Measurements from ENCODE around the gene LUC7L2.
"Not testable (repeated sequence)": the region's sequence is repeated elsewhere in the genome, so short reads cannot be mapped to it uniquely, and the experiment has no call there.

Gene LUC7L2

GRCh38 chr7:139359366-139360209 is at the start of gene LUC7L2:
Gene LUC7L2 (plus strand): TSS chr7:139359894. CDS start chr7:139360262, 368 bp downstream.
- DNase-seq: peak; percentile 100

- no peak for DNase-seq
These were observed 41.7 kb upstream of the LUC7L2 start for GRCh38 chr7:139317939-139318505.

- DNase-seq: no peak
These were observed 38.5 kb upstream of the LUC7L2 start for GRCh38 chr7:139321071-139321745.

DNA sequence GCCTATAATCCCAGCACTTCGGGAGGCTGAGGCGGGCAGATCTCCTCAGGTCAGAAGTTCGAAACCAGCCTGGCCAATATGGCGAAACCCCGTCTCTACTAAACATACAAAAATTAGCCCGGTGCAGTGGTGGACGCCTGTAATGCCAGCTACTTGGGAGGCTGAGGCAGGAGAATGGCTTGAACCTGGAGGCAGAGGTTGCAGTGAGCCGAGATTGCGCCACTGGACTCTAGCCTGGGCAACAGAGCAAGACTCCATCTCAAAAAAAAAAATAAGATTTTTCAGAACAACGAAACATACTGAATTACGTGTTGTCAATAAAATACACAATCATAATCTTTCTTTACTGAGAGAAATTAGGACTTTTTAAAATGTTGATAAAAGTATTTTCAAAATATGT is 35.0 kb upstream of the LUC7L2 start:
- DNase-seq: not testable (repeated sequence)

DNA sequence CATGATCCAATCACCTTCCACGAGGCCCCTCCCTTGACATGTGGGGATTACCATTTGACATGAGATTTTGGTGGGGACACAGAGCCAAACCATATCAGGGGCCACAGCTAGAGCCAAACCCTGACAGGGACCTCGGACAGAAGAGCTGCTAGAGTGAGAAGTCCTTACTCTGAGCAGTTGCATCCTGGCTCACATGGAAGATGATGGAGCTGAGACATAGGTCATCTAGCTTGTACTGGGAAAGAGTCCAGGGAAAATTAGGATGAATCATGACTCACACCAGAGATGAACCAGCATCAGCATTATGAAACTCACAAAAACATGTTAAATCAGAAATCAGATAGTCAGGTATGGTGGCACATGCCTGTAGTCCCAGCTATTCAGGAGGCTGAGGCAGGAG is 31.3 kb upstream of the LUC7L2 start:
- no peak for DNase-seq

- no peak for DNase-seq
These were observed 30.6 kb upstream of the LUC7L2 start for GRCh38 chr7:139329119-139329518.

DNA sequence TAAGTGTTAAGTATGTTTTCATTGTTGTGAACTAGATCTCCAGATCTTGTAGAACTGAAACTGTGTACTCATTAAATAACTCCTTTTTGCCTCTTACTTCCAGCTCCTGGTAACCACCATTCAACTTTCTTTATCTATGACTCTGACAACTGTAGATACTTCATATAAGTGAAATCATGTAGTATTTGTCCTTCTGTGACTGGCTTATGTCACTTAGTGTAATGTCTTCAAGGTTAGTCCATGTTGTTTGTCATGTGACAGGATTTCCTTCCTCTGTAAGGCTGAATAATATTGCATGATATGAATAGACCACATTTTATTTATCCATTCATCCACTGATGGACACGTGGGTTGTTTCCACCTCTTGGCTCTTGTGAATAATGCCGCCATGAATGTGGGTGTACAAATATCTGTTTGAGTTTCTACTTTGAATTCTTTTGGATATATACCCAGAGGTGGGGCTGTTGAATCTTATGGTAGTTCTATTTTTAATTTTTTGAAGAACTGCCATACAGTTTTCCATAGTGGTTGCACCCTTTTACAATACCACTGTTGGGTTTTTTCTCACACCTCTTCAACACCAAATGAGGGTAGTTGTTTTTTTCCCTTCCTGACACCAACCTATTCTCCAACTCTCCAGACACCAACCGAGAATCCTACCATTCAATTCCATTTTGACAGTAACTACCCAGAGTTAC is 29.2 kb upstream of the LUC7L2 start:
- DNase-seq: no peak

DNA sequence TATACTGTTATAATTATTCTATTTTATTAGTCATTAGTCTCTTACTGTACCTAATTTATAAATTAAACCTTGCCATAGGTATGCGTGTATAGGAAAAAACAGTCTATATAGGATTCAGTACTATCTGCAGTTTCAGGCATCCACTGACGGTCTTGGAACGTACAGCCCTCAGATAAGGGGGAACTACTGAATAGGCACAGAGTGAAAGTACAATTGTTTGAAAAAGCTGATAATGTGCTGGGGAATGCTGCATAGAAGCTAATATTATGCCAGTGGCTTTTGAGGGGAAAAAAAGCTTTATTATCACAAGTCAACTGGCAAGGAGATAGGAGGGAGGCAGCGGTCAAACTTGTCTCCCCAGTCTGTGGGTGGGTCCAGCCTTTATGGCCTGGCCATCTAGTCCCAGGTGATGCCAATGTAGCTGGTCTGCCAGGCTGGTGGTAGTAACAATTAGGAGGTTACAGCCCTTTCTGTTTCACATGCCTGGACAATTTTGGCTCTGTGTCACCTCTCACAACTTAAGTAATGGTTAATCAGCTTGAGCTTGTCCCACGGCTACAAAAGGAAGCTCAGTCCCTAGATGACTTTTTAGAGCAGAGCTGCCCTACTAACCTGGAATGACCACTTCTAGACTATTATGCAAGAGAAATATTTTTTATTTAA is 26.9 kb upstream of the LUC7L2 start:
- DNase-seq: no peak

DNA sequence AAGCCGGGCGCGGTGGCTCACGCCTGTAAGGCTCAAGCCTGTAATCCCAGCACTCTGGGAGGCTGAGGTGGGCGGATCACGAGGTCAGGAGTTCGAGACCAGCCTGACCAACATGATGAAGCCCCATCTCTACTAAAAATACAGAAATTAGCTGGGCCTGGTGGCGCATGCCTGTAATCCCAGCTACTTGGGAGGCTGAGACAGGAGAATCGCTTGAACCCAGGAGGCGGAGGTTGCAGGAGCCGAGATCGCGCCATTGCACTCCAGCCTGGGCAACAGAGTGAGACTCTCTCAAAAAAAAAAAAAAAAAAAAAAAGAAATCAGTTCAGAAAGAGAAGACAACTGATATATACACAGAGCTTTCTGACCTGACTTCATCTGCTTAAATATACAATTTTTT is 26.3 kb upstream of the LUC7L2 start:
- DNase-seq: not testable (repeated sequence)

GRCh38 chr7:139334399-139335150 is 25.1 kb upstream of the LUC7L2 start:
- no peak for DNase-seq

DNA sequence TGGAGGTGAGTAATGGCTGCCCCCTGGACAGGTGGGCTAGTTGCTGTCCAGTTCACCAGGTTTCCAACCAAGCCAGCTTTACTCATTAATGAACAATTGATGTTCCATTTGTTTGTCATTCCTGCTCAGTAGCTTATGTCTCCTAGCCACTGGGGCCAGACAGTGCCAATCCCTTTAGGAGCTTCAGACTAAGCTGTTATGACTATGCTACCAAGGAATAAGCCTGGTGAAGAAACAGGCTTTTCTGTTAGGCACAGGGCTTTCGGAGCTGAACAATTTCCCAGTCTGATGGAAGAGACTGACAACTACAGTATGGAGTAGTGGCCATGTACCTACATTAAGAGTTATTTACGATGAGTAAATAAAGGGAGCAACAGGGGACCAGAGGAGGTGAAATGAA is 20.7 kb upstream of the LUC7L2 start:
- DNase-seq: peak; percentile 32

DNA sequence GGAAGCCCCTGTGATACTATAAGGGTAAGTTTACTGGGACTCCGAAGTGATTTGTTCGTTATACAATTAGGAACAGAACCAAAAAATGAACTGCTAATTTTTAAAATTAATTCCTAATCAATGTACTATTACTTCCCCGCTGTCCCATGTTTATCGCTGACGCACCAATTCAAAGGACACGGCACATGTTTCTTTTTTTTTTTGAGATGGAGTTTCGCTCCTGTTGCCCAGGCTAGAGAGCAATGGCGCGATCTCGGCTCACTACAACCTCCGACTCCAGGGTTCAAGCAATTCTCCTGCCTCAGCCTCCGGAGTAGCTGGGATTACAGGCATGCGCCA is 20.0 kb upstream of the LUC7L2 start:
- no peak for DNase-seq

- DNase-seq: peak; percentile 99
These were observed 19.5 kb upstream of the LUC7L2 start for GRCh38 chr7:139340037-139340807.

- DNase-seq: no peak
These were observed 19.0 kb upstream of the LUC7L2 start for GRCh38 chr7:139340808-139341057.

DNA sequence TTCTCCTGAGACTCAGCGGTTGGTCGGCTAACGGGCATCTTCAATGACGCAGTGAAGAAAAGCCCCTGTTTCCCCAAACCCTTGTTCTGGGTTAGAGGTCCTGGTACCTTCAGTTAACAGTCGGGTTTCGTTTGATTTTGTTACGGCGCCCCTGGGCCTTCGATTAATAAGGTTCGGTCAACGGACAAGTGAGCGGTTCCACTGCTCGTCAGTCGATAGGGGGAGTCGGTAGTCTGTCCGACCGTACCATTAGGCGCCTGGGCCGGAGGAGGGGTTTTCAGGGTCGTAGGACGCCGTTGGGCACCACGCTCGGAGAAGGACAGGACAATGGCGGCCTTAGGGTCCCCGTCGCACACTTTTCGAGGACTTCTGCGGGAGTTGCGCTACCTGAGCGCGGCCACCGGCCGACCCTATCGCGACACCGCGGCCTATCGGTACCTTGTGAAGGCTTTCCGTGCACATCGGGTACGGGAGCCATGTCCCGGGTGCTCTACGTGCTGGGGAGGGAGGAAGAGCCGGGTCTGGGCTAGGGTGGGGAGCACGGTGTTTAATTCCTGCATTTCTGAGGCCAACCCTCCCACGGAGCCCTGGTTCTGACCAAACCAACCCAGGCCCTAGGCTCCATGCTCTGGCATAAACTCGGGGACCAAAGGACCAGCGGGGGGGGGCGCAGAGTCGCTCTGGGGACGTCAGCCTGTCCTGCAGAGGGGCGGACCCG is 18.5 kb upstream of the LUC7L2 start, which contains the start of gene FMC1:
Gene FMC1 (plus strand): TSS at position 280 of the 718 bp plus-strand sequence. CDS start 48 bp downstream, at position 328.
- DNase-seq: peak; percentile 94

DNA sequence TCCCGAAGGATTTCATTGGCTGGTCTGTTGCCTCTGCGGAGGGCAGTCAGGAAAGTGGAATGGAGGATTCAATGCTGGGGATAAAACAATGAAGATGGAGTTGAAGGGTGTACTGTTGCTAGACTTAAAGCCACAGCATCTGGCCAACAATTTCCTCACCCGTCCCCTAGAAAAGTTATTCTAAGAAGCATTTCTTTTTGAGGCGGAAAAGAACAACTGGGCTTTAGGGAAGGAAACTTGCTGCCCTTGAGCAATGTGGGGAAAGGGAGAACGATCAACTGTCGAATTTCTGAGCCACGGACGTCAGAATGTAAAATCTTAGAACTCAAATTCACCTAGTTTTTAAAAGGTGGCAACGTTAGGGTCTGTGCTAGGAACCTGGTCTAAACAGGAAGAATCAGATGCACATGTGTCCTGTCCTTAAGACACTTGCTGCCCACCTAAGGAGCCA is 17.9 kb upstream of the LUC7L2 start:
- DNase-seq: no peak

DNA sequence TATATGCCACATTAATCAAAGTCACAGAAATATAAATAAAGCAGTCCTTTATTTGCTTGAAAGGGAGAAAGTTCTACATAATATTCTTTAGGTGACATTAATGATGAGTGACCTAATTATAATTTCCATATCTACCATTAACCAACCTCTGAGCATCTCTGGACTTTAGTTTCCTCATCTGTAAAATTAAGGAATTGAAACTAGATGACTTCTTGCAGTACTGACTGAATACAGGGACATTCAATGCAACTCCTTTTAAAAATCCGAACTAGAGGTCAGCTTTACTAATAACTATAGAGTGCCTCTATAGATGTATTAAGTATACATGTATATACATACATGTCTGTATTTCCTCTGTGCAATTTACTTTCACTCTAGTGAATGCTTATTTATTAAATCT is 14.7 kb upstream of the LUC7L2 start:
- no peak for DNase-seq

GRCh38 chr7:139351027-139351426 is 8.7 kb upstream of the LUC7L2 start:
- no peak for DNase-seq

- no peak for DNase-seq
These were observed 5.0 kb upstream of the LUC7L2 start for GRCh38 chr7:139354729-139355128.

GRCh38 chr7:139355320-139355719 is 4.4 kb upstream of the LUC7L2 start:
- no peak for DNase-seq
